K562 (cell line): ENCODE results near the gene AFAP1. TPM values are rescaled to one million over a fixed set of nuclear protein-coding genes. Genes with fewer than 3 reads are reported as not detected.
A peak's percentile ranks its signal among the peaks of the same experiment; 100 is the strongest.

Experiments used
- ATAC-seq: fragments of 200-7000 bp; cut with Tn5 transposase; 3 replicates; pipeline ENCODE4 v1.9.1; 2020; ENCODE audit warnings: moderate library complexity
- BruUV-seq: library from RNA; stranded (reverse); fragments of 400-500 nt; replicated peaks from 2 replicates; lab custom pipeline; 2021; lab: Mats Ljungman, UMichigan
- CTCF ChIA-PET: fragments of 300-600 bp; formaldehyde crosslinking; extraction: SDS; loops from one replicate; lab custom pipeline; 2021; ENCODE audit warnings: low intra/inter-chr PET ratio; lab: Yijun Ruan, JAX
- POLR2A ChIA-PET: fragments of 300-600, 350-650 bp; sonication (Branson Sonifier 250); formaldehyde crosslinking; extraction: SDS; loops from one replicate; lab custom pipeline; 2021; ENCODE audit warnings: antibody characterized with exemption, inconsistent platforms; lab: Yijun Ruan, JAX
- DNase-seq, 4 experiments: peaks; one replicate each; pipeline versions ENCODE4 v3.0.0 to v3.0.0-alpha.2; 2011 to 2018; ENCODE audit warnings: low spot score in 3 of 4, mixed read lengths in 3 of 4; ENCODE audit errors: extremely low read depth in 1 of 4
- FAIRE-seq: peaks from 2 replicates; lab custom pipeline; 2011; peaks lifted over from hg19 to GRCh38; lab: Jason Lieb, UNC
- H2AFZ ChIP-seq: 2 replicates; pipeline ENCODE4 v1.6.0; 2011; ENCODE audit warnings: low read depth, low read length, control low read depth, inconsistent platforms
- H3K27ac ChIP-seq: fragments of 200-600 bp; 3 replicates; pipeline ENCODE4 v1.8.0; 2011; ENCODE audit warnings: low read depth, mild to moderate bottlenecking, control low read depth, inconsistent platforms, low read length, moderate library complexity, mixed read lengths; ENCODE audit errors: extremely low read depth
- H3K27me3 ChIP-seq, 2 experiments: fragments of 300-600 bp in 1 of 2; 2 replicates in 1 of 2; 3 replicates in 1 of 2; pipeline versions ENCODE4 v1.6.0 to v1.8.0; 2011; ENCODE audit warnings: inconsistent platforms in 2 of 2, low read length in 2 of 2, mild to moderate bottlenecking in 1 of 2, mixed read lengths in 1 of 2, moderate library complexity in 1 of 2; ENCODE audit not compliant: control insufficient read depth in 2 of 2, insufficient read depth in 2 of 2
- H3K36me3 ChIP-seq: fragments of 300-600 bp; 3 replicates; pipeline ENCODE4 v1.8.0; 2011; ENCODE audit warnings: mild to moderate bottlenecking, low read length, inconsistent platforms; ENCODE audit not compliant: control insufficient read depth, insufficient read depth
- H3K4me1 ChIP-seq, 2 experiments: fragments of 200-600 bp in 1 of 2; replicated peaks in 1 of 2; 2 replicates in 1 of 2; 3 replicates in 1 of 2; pipeline versions ENCODE4 v1.5.1 to v1.8.0; 2011; ENCODE audit warnings: inconsistent platforms in 2 of 2, low read length in 2 of 2, mild to moderate bottlenecking in 1 of 2, mixed read lengths in 1 of 2, moderate library complexity in 1 of 2; ENCODE audit not compliant: control insufficient read depth in 2 of 2, insufficient read depth in 2 of 2
- H3K4me2 ChIP-seq: 2 replicates; pipeline ENCODE4 v1.6.1; 2011; ENCODE audit warnings: low read length, control low read depth, inconsistent platforms, mixed read lengths; ENCODE audit not compliant: insufficient read depth
- H3K4me3 ChIP-seq: fragments of 200-600 bp; sonication (generic), shearing (Covaris generic); 2 replicates; pipeline ENCODE4 v1.5.1; 2016; ENCODE audit warnings: control low read depth, inconsistent platforms
- H3K79me2 ChIP-seq: fragments of 200-600 bp; 3 replicates; pipeline ENCODE4 v1.8.0; 2011; ENCODE audit warnings: low read length, inconsistent platforms; ENCODE audit not compliant: control insufficient read depth, insufficient read depth
- H3K9ac ChIP-seq, 2 experiments: 2 replicates each; pipeline versions ENCODE4 v1.6.0 to v1.6.1; 2011; ENCODE audit warnings: low read depth in 2 of 2, low read length in 2 of 2, control low read depth in 1 of 2, inconsistent platforms in 1 of 2, mild to moderate bottlenecking in 1 of 2, mixed read lengths in 1 of 2; ENCODE audit not compliant: insufficient read depth in 1 of 2
- H3K9me1 ChIP-seq: one replicate; pipeline ENCODE4 v1.6.0; 2011; ENCODE audit warnings: inconsistent platforms, mild to moderate bottlenecking, low read length, moderate library complexity; ENCODE audit not compliant: control insufficient read depth, insufficient read depth
- H3K9me3 ChIP-seq: replicated peaks from 2 replicates; pipeline ENCODE4 v1.5.1; 2011; ENCODE audit warnings: low read depth, low read length, inconsistent platforms; ENCODE audit not compliant: control insufficient read depth, insufficient read depth
- H4K20me1 ChIP-seq: replicated peaks from 2 replicates; pipeline ENCODE4 v1.6.1; 2011; ENCODE audit warnings: low read length, inconsistent platforms, mixed read lengths; ENCODE audit not compliant: control insufficient read depth, insufficient read depth
- CBFA2T3 ChIP-seq: fragments of 450-650 bp; IDR thresholded peaks from 2 replicates; pipeline ENCODE4 v1.6.1; 2017
- DEAF1 ChIP-seq: fragments of 450-650 bp; formaldehyde crosslinking; IDR thresholded peaks from 2 replicates; pipeline ENCODE4 v1.4.0; 2020; ENCODE audit warnings: mild to moderate bottlenecking, moderate library complexity
- TFAP4 ChIP-seq: sonication (generic); formaldehyde crosslinking; IDR thresholded peaks from 2 replicates; pipeline ENCODE4 v1.8.0; 2022; ENCODE audit warnings: missing genetic modification reagents, mild to moderate bottlenecking, moderate library complexity, borderline replicate concordance
- ZNF263 ChIP-seq: sonication (generic); formaldehyde crosslinking; IDR thresholded peaks from 2 replicates; pipeline ENCODE4 v1.8.0; 2022; ENCODE audit warnings: mild to moderate bottlenecking, missing genetic modification reagents, borderline replicate concordance
- WGBS: fragments of 100-300 bp; shearing (Covaris generic); methylation state at CpG from one replicate; pipeline ENCODE4 v1.1.6; 2016; ENCODE audit warnings: low coverage, mixed read lengths; ENCODE audit not compliant: insufficient coverage; ENCODE audit errors: missing lambda C conversion rate; 5-methylcytosine and 5-hydroxymethylcytosine counted together
- in situ Hi-C: fragments of 300-500 bp; cut with MboI; formaldehyde crosslinking; loops from 4 replicates; pipeline ENCODE4 v1.15.0; 2018; ENCODE audit warnings: inconsistent platforms, mixed read lengths
- intact Hi-C: fragments of 100-400 bp; cut with micrococcal nuclease; formaldehyde crosslinking; loops from 2 replicates; pipeline ENCODE4 v1.14.2; 2022
- polyA plus RNA-seq, 8 experiments: library from polyadenylated mRNA; depleted of rRNA in 4 of 8; stranded (reverse) in 5 of 8; unstranded in 3 of 8; fragments of >200 nt; fragmentation: Nextera tagmentation in 2 of 8; fragmentation: Illumina TruSeq in 1 of 8; extraction: Ambion mirVana in 2 of 8; extraction: Trizol in 1 of 8; gene quantifications; 2 replicates each; pipeline versions ENCODE4 v1.2.1 to v1.2.3, GENCODE V29; 2011 to 2014; ENCODE audit warnings: inconsistent platforms in 1 of 8, missing spikeins in 1 of 8
- total RNA-seq, 7 experiments: library from RNA; depleted of rRNA in 6 of 7; stranded (reverse); fragments of >200 nt in 6 of 7; fragmentation: Illumina TruSeq in 2 of 7; extraction: Trizol in 2 of 7; gene quantifications; 2 replicates each; pipeline versions ENCODE4 v1.2.1 to v1.2.3, GENCODE V29; 2011 to 2021; ENCODE audit warnings: low replicate concordance in 1 of 7
- TF ChIP-seq, protein P1 (sequence below): fragments of 150-350 bp; IDR thresholded peaks from 2 replicates; pipeline ENCODE4 v1.6.1; 2014; ENCODE audit warnings: low read depth, mild to moderate bottlenecking, low read length, borderline replicate concordance

The AFAP1 gene
- total and polyA plus RNA-seq, 9 of the 15 experiments (the other 6 are each of a cell fraction or from before 2014, with no cell fraction given): 0.07 to 0.42 (median 0.12) TPM; not detected in 1

DNA sequence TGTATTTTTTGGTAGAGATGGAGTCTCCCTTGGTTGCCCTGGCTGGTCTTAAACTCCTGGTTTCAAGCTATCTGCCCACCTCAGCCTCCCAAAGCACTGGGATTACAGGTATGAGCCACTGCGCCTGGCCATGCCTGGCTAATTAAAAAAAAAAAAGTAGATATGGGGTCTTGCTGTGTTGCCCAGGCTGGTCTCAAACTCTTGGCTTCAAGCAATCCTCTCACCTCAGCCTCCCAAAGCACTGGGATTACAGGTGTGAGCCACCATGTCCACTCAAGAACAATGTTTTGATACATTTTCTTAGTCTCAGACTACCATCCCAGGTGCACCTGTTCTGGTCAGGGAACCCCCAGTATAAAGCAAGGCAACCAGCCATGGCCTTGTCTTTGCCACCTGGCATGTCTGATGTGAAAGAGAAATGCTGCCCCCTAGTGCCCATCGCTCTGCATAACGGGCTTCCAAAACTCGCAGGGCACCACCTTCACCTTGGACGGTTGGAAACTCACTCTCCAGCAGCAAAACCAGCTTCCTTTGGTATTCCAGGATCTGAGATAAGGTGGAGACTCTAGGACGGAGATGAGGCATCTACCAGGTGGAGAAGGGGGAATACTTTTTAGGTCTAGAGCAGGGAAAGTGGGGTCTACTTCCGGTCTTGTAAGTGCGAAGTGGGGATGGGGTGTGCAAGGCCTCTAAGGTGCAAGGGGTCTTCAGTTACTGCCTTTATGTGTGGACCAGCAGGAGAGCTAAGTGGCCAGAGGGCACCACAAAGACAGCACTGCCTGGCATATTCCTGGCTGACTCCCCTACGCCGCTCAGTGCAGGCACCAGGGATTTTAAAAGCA, 47.7 kb upstream of the AFAP1 start:
- BruUV-seq: no TSS peak
- no peak overlapping the region for H3K27ac ChIP-seq
- no peaks in the 10 kb centered on the region for H3K79me2 ChIP-seq
- CTCF ChIA-PET: interaction anchor here (0.9 to 1.9 kb wide), 4 partner anchors 142 to 186 kb away, joined by 4 to 5 read pairs (median 5); no protein-coding TSS in a partner anchor
- no peak overlapping the region for H3K4me3 ChIP-seq
- FAIRE-seq: peak; percentile 89
- ATAC-seq: peak; percentile 92
- peaks cover 11% of the 10 kb centered on the region; the same call in 1 of the 2 replicates for H4K20me1 ChIP-seq
- WGBS: 13% methylated on average over 10 of the region's 10 CpGs
- in situ Hi-C loops: loop anchor here (5.0 kb wide), 1 partner anchor 185 kb away; no protein-coding TSS in a partner anchor
- H3K9me1 ChIP-seq: no peaks in the 10 kb centered on the region
- intact Hi-C loops: loop anchor here (1.0 kb wide), 1 partner anchor 183 kb away; no protein-coding TSS in a partner anchor
- POLR2A ChIA-PET: no interaction called here
- peaks cover 4 to 36% of the 10 kb centered on the region in 2 experiments; a peak in 3 of 5 replicates for H3K27me3 ChIP-seq
- peak; percentile 61 to 77 (median 73) for DNase-seq
- H3K36me3 ChIP-seq: no peaks in the 10 kb centered on the region
- H3K9me3 ChIP-seq: no peaks in the 10 kb centered on the region
- H2AFZ ChIP-seq: no peak overlapping the region
- H3K4me2 ChIP-seq: no peak overlapping the region
- H3K4me1 ChIP-seq: no peaks in the 10 kb centered on the region
- no peak overlapping the region for H3K9ac ChIP-seq
- TF ChIP-seq CBFA2T3 (no peak), ZNF263 (CRISPR knock-in tag) (no peak), DEAF1 (CRISPR knock-in tag) (peak; percentile 52; the same call in 1 of the 2 replicates), TFAP4 (0 out of 2 replicates have a peak, but pooled peaks have one; percentile 24)
- TF ChIP-seq, protein P1, sequence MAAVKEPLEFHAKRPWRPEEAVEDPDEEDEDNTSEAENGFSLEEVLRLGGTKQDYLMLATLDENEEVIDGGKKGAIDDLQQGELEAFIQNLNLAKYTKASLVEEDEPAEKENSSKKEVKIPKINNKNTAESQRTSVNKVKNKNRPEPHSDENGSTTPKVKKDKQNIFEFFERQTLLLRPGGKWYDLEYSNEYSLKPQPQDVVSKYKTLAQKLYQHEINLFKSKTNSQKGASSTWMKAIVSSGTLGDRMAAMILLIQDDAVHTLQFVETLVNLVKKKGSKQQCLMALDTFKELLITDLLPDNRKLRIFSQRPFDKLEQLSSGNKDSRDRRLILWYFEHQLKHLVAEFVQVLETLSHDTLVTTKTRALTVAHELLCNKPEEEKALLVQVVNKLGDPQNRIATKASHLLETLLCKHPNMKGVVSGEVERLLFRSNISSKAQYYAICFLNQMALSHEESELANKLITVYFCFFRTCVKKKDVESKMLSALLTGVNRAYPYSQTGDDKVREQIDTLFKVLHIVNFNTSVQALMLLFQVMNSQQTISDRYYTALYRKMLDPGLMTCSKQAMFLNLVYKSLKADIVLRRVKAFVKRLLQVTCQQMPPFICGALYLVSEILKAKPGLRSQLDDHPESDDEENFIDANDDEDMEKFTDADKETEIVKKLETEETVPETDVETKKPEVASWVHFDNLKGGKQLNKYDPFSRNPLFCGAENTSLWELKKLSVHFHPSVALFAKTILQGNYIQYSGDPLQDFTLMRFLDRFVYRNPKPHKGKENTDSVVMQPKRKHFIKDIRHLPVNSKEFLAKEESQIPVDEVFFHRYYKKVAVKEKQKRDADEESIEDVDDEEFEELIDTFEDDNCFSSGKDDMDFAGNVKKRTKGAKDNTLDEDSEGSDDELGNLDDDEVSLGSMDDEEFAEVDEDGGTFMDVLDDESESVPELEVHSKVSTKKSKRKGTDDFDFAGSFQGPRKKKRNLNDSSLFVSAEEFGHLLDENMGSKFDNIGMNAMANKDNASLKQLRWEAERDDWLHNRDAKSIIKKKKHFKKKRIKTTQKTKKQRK: no peak
